ENCODE measurements around the gene ME3. TPM values are rescaled to one million over a fixed set of nuclear protein-coding genes. Genes with fewer than 3 reads are reported as not detected.

Gene ME3
- total RNA-seq, 1 experiment from 2014 or later = 83.8 TPM

- Histone ChIP-seq H3K79me2 (ENCODE audit: low read length) (no peaks in the 10 kb centered on the region), H3K27ac (ENCODE audit: low read length) (no peak overlapping the region), H3K27me3 (ENCODE audit: low read length) (no peaks in the 10 kb centered on the region), H3K4me3 (ENCODE audit: low read length) (no peak overlapping the region), H3K9me3 (ENCODE audit: low read length) (no peaks in the 10 kb centered on the region), H3K9me2 (replicated peaks; ENCODE audit: low read length) (no peaks in the 10 kb centered on the region), H3K9ac (ENCODE audit: low read length) (no peak overlapping the region), H4K20me1 (ENCODE audit: low read length) (no peaks in the 10 kb centered on the region), H3F3A (ENCODE audit: low read length, unreplicated experiment) (no peaks in the 10 kb centered on the region), H2AFZ (ENCODE audit: low read length) (no peak overlapping the region), H3K4me2 (ENCODE audit: low read length) (no peak overlapping the region), H3K36me3 (ENCODE audit: low read depth, low read length) (no peaks in the 10 kb centered on the region), H3K4me1 (ENCODE audit: insufficient read depth, low read length) (peaks cover 40% of the 10 kb centered on the region)
- TF ChIP-seq, protein P1, sequence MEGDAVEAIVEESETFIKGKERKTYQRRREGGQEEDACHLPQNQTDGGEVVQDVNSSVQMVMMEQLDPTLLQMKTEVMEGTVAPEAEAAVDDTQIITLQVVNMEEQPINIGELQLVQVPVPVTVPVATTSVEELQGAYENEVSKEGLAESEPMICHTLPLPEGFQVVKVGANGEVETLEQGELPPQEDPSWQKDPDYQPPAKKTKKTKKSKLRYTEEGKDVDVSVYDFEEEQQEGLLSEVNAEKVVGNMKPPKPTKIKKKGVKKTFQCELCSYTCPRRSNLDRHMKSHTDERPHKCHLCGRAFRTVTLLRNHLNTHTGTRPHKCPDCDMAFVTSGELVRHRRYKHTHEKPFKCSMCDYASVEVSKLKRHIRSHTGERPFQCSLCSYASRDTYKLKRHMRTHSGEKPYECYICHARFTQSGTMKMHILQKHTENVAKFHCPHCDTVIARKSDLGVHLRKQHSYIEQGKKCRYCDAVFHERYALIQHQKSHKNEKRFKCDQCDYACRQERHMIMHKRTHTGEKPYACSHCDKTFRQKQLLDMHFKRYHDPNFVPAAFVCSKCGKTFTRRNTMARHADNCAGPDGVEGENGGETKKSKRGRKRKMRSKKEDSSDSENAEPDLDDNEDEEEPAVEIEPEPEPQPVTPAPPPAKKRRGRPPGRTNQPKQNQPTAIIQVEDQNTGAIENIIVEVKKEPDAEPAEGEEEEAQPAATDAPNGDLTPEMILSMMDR (conservative IDR thresholded peaks at IDR 0.05; ENCODE audit: low read depth, low read length) = no peak
- TF ChIP-seq EZH2 (IDR thresholded peaks at IDR 0.05; ENCODE audit: low read length, unreplicated experiment) (no peak), EZH2phosphoT487 (IDR thresholded peaks at IDR 0.05; ENCODE audit: borderline replicate concordance, low read length) (no peak)
- no peak for DNase-seq
- POLR2A ChIA-PET (ENCODE audit: unreplicated experiment) = no interaction called here
- ATAC-seq = no peak
- no TSS peak for BruUV-seq (replicated peaks)
- CTCF ChIA-PET = no interaction called here
- intact Hi-C loops (cut with micrococcal nuclease) = no loop called here
These were observed 26.2 kb upstream of the ME3 start for GRCh38 chr11:86698639-86699038.

GRCh38 chr11:86696451-86696850 is 24.0 kb upstream of the ME3 start:
- H3K79me2 ChIP-seq (ENCODE audit: low read length) = no peaks in the 10 kb centered on the region
- no peaks in the 10 kb centered on the region for H3K9me3 ChIP-seq (ENCODE audit: low read length)
- H3K4me3 ChIP-seq (ENCODE audit: low read length) = peak overlapping the region; percentile 7; the same call in 1 of the 2 replicates
- no peak overlapping the region for H2AFZ ChIP-seq (ENCODE audit: low read length)
- no peaks in the 10 kb centered on the region for H3K9me2 ChIP-seq (replicated peaks; ENCODE audit: low read length)
- peaks cover 50% of the 10 kb centered on the region for H3K4me1 ChIP-seq (ENCODE audit: insufficient read depth, low read length)
- no peak for TF ChIP-seq EZH2phosphoT487 (IDR thresholded peaks at IDR 0.05; ENCODE audit: borderline replicate concordance, low read length)
- TF ChIP-seq, protein P1 (conservative IDR thresholded peaks at IDR 0.05; ENCODE audit: low read depth, low read length) = no peak
- TF ChIP-seq EZH2 (IDR thresholded peaks at IDR 0.05; ENCODE audit: low read length, unreplicated experiment) = no peak
- H3K36me3 ChIP-seq (ENCODE audit: low read depth, low read length) = no peaks in the 10 kb centered on the region
- H3K9ac ChIP-seq (ENCODE audit: low read length) = peak overlapping the region; percentile 23; the same call in 1 of the 2 replicates
- no peaks in the 10 kb centered on the region for H3K27me3 ChIP-seq (ENCODE audit: low read length)
- H3K27ac ChIP-seq (ENCODE audit: low read length) = peak overlapping the region; percentile 59
- intact Hi-C loops (cut with micrococcal nuclease) = no loop called here
- no peaks in the 10 kb centered on the region for H4K20me1 ChIP-seq (ENCODE audit: low read length)
- ATAC-seq (0 out of 2 replicates have a peak, but pooled peaks have one; percentile 7), DNase-seq (no peak)
- no TSS peak for BruUV-seq (replicated peaks)
- CTCF ChIA-PET = no interaction called here
- H3F3A ChIP-seq (ENCODE audit: low read length, unreplicated experiment) = no peaks in the 10 kb centered on the region
- peak overlapping the region; percentile 68 for H3K4me2 ChIP-seq (ENCODE audit: low read length)
- POLR2A ChIA-PET (ENCODE audit: unreplicated experiment) = no interaction called here

DNA sequence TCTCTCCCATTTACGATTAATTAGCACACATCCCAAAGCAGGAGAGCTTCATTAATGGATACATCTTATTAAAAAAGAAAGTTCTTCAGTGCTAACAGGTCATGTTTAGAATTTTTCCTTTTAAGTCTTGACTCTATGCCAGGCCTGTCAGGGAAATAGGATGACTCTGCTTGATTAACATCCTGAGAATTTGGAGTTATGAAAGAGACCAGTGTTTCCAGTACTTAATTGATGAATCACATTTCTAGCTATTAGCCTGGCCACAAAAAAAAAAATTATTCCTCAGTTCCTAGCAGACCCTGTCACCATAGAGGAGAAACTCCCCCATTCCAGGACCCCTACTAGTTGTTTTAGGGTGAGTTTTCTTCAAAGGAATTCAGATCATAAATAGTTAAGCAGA is 23.6 kb upstream of the ME3 start:
- no TSS peak for BruUV-seq (replicated peaks)
- DNase-seq = peak; percentile 88
- CTCF ChIA-PET = no interaction called here
- Histone ChIP-seq H3K27ac (ENCODE audit: low read length) (peak overlapping the region; percentile 59), H2AFZ (ENCODE audit: low read length) (no peak overlapping the region), H3K36me3 (ENCODE audit: low read depth, low read length) (no peaks in the 10 kb centered on the region), H3K9ac (ENCODE audit: low read length) (peak overlapping the region; percentile 23; the same call in 1 of the 2 replicates), H3F3A (ENCODE audit: low read length, unreplicated experiment) (no peaks in the 10 kb centered on the region), H3K27me3 (ENCODE audit: low read length) (no peaks in the 10 kb centered on the region), H3K4me1 (ENCODE audit: insufficient read depth, low read length) (peaks cover 50% of the 10 kb centered on the region), H3K9me3 (ENCODE audit: low read length) (no peaks in the 10 kb centered on the region), H4K20me1 (ENCODE audit: low read length) (no peaks in the 10 kb centered on the region), H3K9me2 (replicated peaks; ENCODE audit: low read length) (no peaks in the 10 kb centered on the region), H3K4me2 (ENCODE audit: low read length) (peak overlapping the region; percentile 68), H3K79me2 (ENCODE audit: low read length) (no peaks in the 10 kb centered on the region), H3K4me3 (ENCODE audit: low read length) (peak overlapping the region; percentile 28; the same call in 1 of the 2 replicates)
- intact Hi-C loops (cut with micrococcal nuclease) = no loop called here
- POLR2A ChIA-PET (ENCODE audit: unreplicated experiment) = no interaction called here
- no peak for TF ChIP-seq EZH2 (IDR thresholded peaks at IDR 0.05; ENCODE audit: low read length, unreplicated experiment)
- TF ChIP-seq, protein P1 (conservative IDR thresholded peaks at IDR 0.05; ENCODE audit: low read depth, low read length) = no peak
- TF ChIP-seq EZH2phosphoT487 (IDR thresholded peaks at IDR 0.05; ENCODE audit: borderline replicate concordance, low read length) = no peak
- peak; percentile 75 for ATAC-seq
